MM.1S (cell line): ENCODE results near the gene GTF2F2.
A peak's percentile ranks its signal among the peaks of the same experiment; 100 is the strongest.

Source experiments
- DNase-seq: peaks from one replicate; pipeline ENCODE4 v3.0.0-alpha.2; 2015
- H2AFZ ChIP-seq: fragments of 300-600 bp; sonication (generic); 2 replicates; pipeline ENCODE4 v1.6.0; 2016; ENCODE audit warnings: antibody characterized with exemption, low read length
- H3F3A ChIP-seq: fragments of 300-600 bp; sonication (generic); 2 replicates; pipeline ENCODE4 v1.6.1; 2016; ENCODE audit warnings: mild to moderate bottlenecking, antibody characterized with exemption, low read length, moderate library complexity, mixed read lengths; ENCODE audit not compliant: insufficient read depth
- H3K27ac ChIP-seq: fragments of 300-600 bp; sonication (generic); 2 replicates; pipeline ENCODE4 v1.5.1; 2016; ENCODE audit warnings: mild to moderate bottlenecking, low read length
- H3K27me3 ChIP-seq: fragments of 300-600 bp; sonication (generic); replicated peaks from 2 replicates; pipeline ENCODE4 v1.6.0; 2016; ENCODE audit warnings: low read length; ENCODE audit not compliant: insufficient read depth
- H3K36me3 ChIP-seq: fragments of 300-600 bp; sonication (generic); replicated peaks from 2 replicates; pipeline ENCODE4 v1.6.1; 2016; ENCODE audit warnings: mild to moderate bottlenecking, low read length, mixed read lengths; ENCODE audit not compliant: insufficient read depth
- H3K4me1 ChIP-seq: fragments of 300-600 bp; sonication (generic); 2 replicates; pipeline ENCODE4 v1.6.1; 2016; ENCODE audit warnings: low read length, mixed read lengths
- H3K4me2 ChIP-seq: fragments of 300-600 bp; sonication (generic); 2 replicates; pipeline ENCODE4 v1.6.0; 2016; ENCODE audit warnings: low read depth, low read length
- H3K4me3 ChIP-seq: fragments of 300-600 bp; sonication (generic); 2 replicates; pipeline ENCODE4 v1.5.1; 2016; ENCODE audit warnings: low read length, mixed read lengths
- H3K79me2 ChIP-seq: fragments of 300-600 bp; sonication (generic); 2 replicates; pipeline ENCODE4 v1.6.1; 2016; ENCODE audit warnings: mixed run types, low read length, mixed read lengths
- H3K9ac ChIP-seq: fragments of 300-600 bp; sonication (generic); 2 replicates; pipeline ENCODE4 v1.6.1; 2016; ENCODE audit warnings: low read length, mixed read lengths
- H3K9me2 ChIP-seq: fragments of 300-600 bp; sonication (generic); replicated peaks from 2 replicates; pipeline ENCODE4 v1.6.1; 2016; ENCODE audit warnings: mild to moderate bottlenecking, low read length, mixed read lengths; ENCODE audit not compliant: insufficient read depth
- H3K9me3 ChIP-seq: fragments of 300-600 bp; sonication (generic); replicated peaks from 2 replicates; pipeline ENCODE4 v1.6.1; 2016; ENCODE audit warnings: mild to moderate bottlenecking, low read length, mixed read lengths; ENCODE audit not compliant: insufficient read depth
- H4K20me1 ChIP-seq: fragments of 300-600 bp; sonication (generic); 2 replicates; pipeline ENCODE4 v1.6.1; 2016; ENCODE audit warnings: mild to moderate bottlenecking, low read length, moderate library complexity, mixed read lengths; ENCODE audit not compliant: insufficient read depth
- CTCF ChIP-seq: fragments of 300-600 bp; sonication (generic); IDR thresholded peaks from 2 replicates; pipeline ENCODE4 v1.5.1; 2016; ENCODE audit warnings: antibody characterized with exemption, low read length, mixed read lengths
- EZH2 ChIP-seq: fragments of 300-600 bp; sonication (generic); optimal IDR thresholded peaks from 2 replicates; pipeline ENCODE3; 2017; ENCODE audit warnings: low read depth, mild to moderate bottlenecking, antibody characterized with exemption, low read length, mixed read lengths
- EZH2phosphoT487 ChIP-seq: fragments of 300-600 bp; sonication (generic); IDR thresholded peaks from 2 replicates; pipeline ENCODE4 v1.6.1; 2018; ENCODE audit warnings: antibody characterized with exemption, low read length

GTF2F2 gene

GRCh38 chr13:45149964-45150363 is 29.7 kb downstream of the GTF2F2 start:
- H3K9me2 ChIP-seq, result no peaks in the 10 kb centered on the region
- no peak for DNase-seq
- no peaks in the 10 kb centered on the region for H3K36me3 ChIP-seq
- no peaks in the 10 kb centered on the region for H3K9me3 ChIP-seq
- H3F3A ChIP-seq, result no peaks in the 10 kb centered on the region
- TF ChIP-seq EZH2, result no peak
- no peak for TF ChIP-seq CTCF
- no peak for TF ChIP-seq EZH2phosphoT487
- no peak overlapping the region for H2AFZ ChIP-seq
- no peaks in the 10 kb centered on the region for H3K4me1 ChIP-seq
- no peaks in the 10 kb centered on the region for H3K27me3 ChIP-seq
- peaks cover 24% of the 10 kb centered on the region; the same call in 1 of the 2 replicates for H3K79me2 ChIP-seq
- H3K27ac ChIP-seq, result no peak overlapping the region
- no peaks in the 10 kb centered on the region for H4K20me1 ChIP-seq
- no peak overlapping the region for H3K9ac ChIP-seq
- H3K4me2 ChIP-seq, result no peak overlapping the region
- H3K4me3 ChIP-seq, result no peak overlapping the region

GRCh38 chr13:45156565-45157361 is 36.5 kb downstream of the GTF2F2 start:
- Histone ChIP-seq H3F3A (peaks cover 11% of the 10 kb centered on the region; the same call in 1 of the 2 replicates), H3K27me3 (no peaks in the 10 kb centered on the region), H4K20me1 (no peaks in the 10 kb centered on the region), H3K9ac (peak overlapping the region; percentile 28; the same call in 1 of the 2 replicates), H3K36me3 (no peaks in the 10 kb centered on the region), H3K79me2 (no peaks in the 10 kb centered on the region; the same call in 1 of the 2 replicates), H3K4me3 (peak overlapping the region; percentile 34; the same call in 1 of the 2 replicates), H3K4me1 (peaks cover 9% of the 10 kb centered on the region), H2AFZ (no peak overlapping the region), H3K9me3 (no peaks in the 10 kb centered on the region), H3K4me2 (peak overlapping the region; percentile 73), H3K9me2 (no peaks in the 10 kb centered on the region), H3K27ac (peak overlapping the region; percentile 61; the same call in 1 of the 2 replicates)
- peak; percentile 25 for DNase-seq
- TF ChIP-seq EZH2phosphoT487 (no peak), CTCF (no peak), EZH2 (no peak)

- Histone ChIP-seq H3K4me1 (no peaks in the 10 kb centered on the region; the same call in 1 of the 2 replicates), H3K9me2 (no peaks in the 10 kb centered on the region), H4K20me1 (no peaks in the 10 kb centered on the region), H3K9ac (no peak overlapping the region), H3K27ac (no peak overlapping the region), H3K4me2 (no peak overlapping the region), H3K9me3 (no peaks in the 10 kb centered on the region), H3K36me3 (no peaks in the 10 kb centered on the region), H3F3A (0 out of 2 replicates have a peak, but pooled peaks cover 3% of the 10 kb centered on the region), H3K79me2 (no peaks in the 10 kb centered on the region; the same call in 1 of the 2 replicates), H2AFZ (no peak overlapping the region), H3K27me3 (no peaks in the 10 kb centered on the region), H3K4me3 (no peak overlapping the region)
- no peak for DNase-seq
- TF ChIP-seq EZH2, result no peak
- TF ChIP-seq CTCF, result no peak
- no peak for TF ChIP-seq EZH2phosphoT487
Measured at GRCh38 chr13:45162194-45162593, 41.9 kb downstream of the GTF2F2 start.
